IMR-90 (cell line): ENCODE results near the gene INCENP. TPM values are rescaled to one million over a fixed set of nuclear protein-coding genes. Genes with fewer than 3 reads are reported as not detected.

Experiments
- ATAC-seq: fragments of 200-7000 bp; cut with Tn5 transposase; 2 replicates; pipeline ENCODE4 v1.9.1; 2020; ENCODE audit warnings: low read depth, mild to moderate bottlenecking, moderate library complexity
- BruUV-seq: library from RNA; stranded (reverse); fragments of 400-500 nt; replicated peaks from 2 replicates; lab custom pipeline; 2021; lab: Mats Ljungman, UMichigan
- CTCF ChIA-PET: fragments of 300-600 bp; formaldehyde crosslinking; extraction: SDS; loops from one replicate; lab custom pipeline; 2021; ENCODE audit warnings: antibody characterized with exemption; lab: Yijun Ruan, JAX
- POLR2A ChIA-PET: fragments of 300-600 bp; sonication (Branson Sonifier 250); formaldehyde crosslinking; loops from one replicate; lab custom pipeline; 2022; ENCODE audit warnings: antibody characterized with exemption; ENCODE audit not compliant: unreplicated experiment; lab: Charles Lee
- DNase-seq: peaks from one replicate; pipeline ENCODE4 v3.0.0; 2013
- H2AFZ ChIP-seq: replicated peaks from 2 replicates; pipeline ENCODE3; 2013; ENCODE audit warnings: low read length, mild to moderate bottlenecking; ENCODE audit not compliant: poor library complexity
- H2AK5ac ChIP-seq: 2 replicates; pipeline ENCODE4 v1.6.1; 2013; ENCODE audit warnings: low read depth, low read length, inconsistent platforms
- H2AK9ac ChIP-seq: replicated peaks from 2 replicates; pipeline ENCODE3; 2013; ENCODE audit warnings: mild to moderate bottlenecking, low read depth, low read length, moderate library complexity; ENCODE audit not compliant: poor library complexity
- H2BK120ac ChIP-seq: 2 replicates; pipeline ENCODE4 v1.6.1; 2013; ENCODE audit warnings: low read depth, low read length, inconsistent platforms
- H2BK15ac ChIP-seq: 3 replicates; pipeline ENCODE4 v1.6.1; 2013; ENCODE audit warnings: low read depth, low read length, inconsistent platforms
- H2BK20ac ChIP-seq: 2 replicates; pipeline ENCODE4 v1.6.1; 2013; ENCODE audit warnings: low read depth, mild to moderate bottlenecking, inconsistent platforms, low read length, moderate library complexity
- H2BK5ac ChIP-seq: 2 replicates; pipeline ENCODE4 v1.6.1; 2013; ENCODE audit warnings: mild to moderate bottlenecking, low read depth, low read length, inconsistent platforms; ENCODE audit not compliant: poor library complexity, severe bottlenecking
- H3K14ac ChIP-seq: replicated peaks from 2 replicates; pipeline ENCODE4 v1.6.1; 2013; ENCODE audit warnings: low read depth, low read length, inconsistent platforms
- H3K18ac ChIP-seq: 2 replicates; pipeline ENCODE4 v1.6.1; 2013; ENCODE audit warnings: low read depth, low read length, control low read depth
- H3K23ac ChIP-seq: 2 replicates; pipeline ENCODE4 v1.6.1; 2013; ENCODE audit warnings: low read depth, low read length, inconsistent platforms
- H3K27ac ChIP-seq: 2 replicates; pipeline ENCODE4 v1.5.1; 2013; ENCODE audit warnings: mild to moderate bottlenecking, control low read depth, low read length; ENCODE audit not compliant: insufficient read depth
- H3K27me3 ChIP-seq: 2 replicates; pipeline ENCODE4 v1.6.1; 2013; ENCODE audit warnings: low read length; ENCODE audit not compliant: control insufficient read depth, insufficient read depth
- H3K36me3 ChIP-seq: 2 replicates; pipeline ENCODE4 v1.6.1; 2013; ENCODE audit warnings: low read length, mixed read lengths; ENCODE audit not compliant: control insufficient read depth, insufficient read depth
- H3K4ac ChIP-seq: 2 replicates; pipeline ENCODE4 v1.6.1; 2013; ENCODE audit warnings: low read depth, low read length, inconsistent platforms
- H3K4me1 ChIP-seq: 2 replicates; pipeline ENCODE4 v1.6.1; 2013; ENCODE audit warnings: low read length, mixed read lengths; ENCODE audit not compliant: control insufficient read depth, insufficient read depth
- H3K4me2 ChIP-seq: 2 replicates; pipeline ENCODE4 v1.6.1; 2013; ENCODE audit warnings: low read depth, mild to moderate bottlenecking, control low read depth, low read length, moderate library complexity
- H3K4me3 ChIP-seq: 2 replicates; pipeline ENCODE4 v1.5.1; 2013; ENCODE audit warnings: low read depth, mild to moderate bottlenecking, control low read depth, low read length, moderate library complexity; ENCODE audit not compliant: insufficient read depth
- H3K56ac ChIP-seq: 2 replicates; pipeline ENCODE4 v1.6.1; 2013; ENCODE audit warnings: low read length, inconsistent platforms; ENCODE audit not compliant: insufficient read depth; ENCODE audit errors: extremely low read depth
- H3K79me1 ChIP-seq, 2 experiments: 2 replicates each; pipeline ENCODE4 v1.6.1; 2013; ENCODE audit warnings: low read length in 2 of 2, inconsistent platforms in 1 of 2, low read depth in 1 of 2
- H3K9ac ChIP-seq: 2 replicates; pipeline ENCODE4 v1.6.1; 2013; ENCODE audit warnings: low read depth, low read length, control low read depth
- H3K9me1 ChIP-seq: 2 replicates; pipeline ENCODE4 v1.6.1; 2013; ENCODE audit warnings: low read length, inconsistent platforms; ENCODE audit not compliant: insufficient read depth
- H3K9me3 ChIP-seq: 2 replicates; pipeline ENCODE4 v1.6.1; 2013; ENCODE audit warnings: low read length; ENCODE audit not compliant: control insufficient read depth, insufficient read depth
- H4K20me1 ChIP-seq: 2 replicates; pipeline ENCODE4 v1.6.1; 2013; ENCODE audit warnings: low read length, inconsistent platforms; ENCODE audit not compliant: insufficient read depth
- H4K5ac ChIP-seq: 2 replicates; pipeline ENCODE4 v1.6.1; 2013; ENCODE audit warnings: mild to moderate bottlenecking, low read depth, low read length, control low read depth
- H4K8ac ChIP-seq, 2 experiments: 2 replicates each; pipeline ENCODE4 v1.6.1; 2013; ENCODE audit warnings: low read depth in 2 of 2, low read length in 2 of 2, control low read depth in 1 of 2, inconsistent platforms in 1 of 2
- H4K91ac ChIP-seq: 2 replicates; pipeline ENCODE4 v1.6.1; 2013; ENCODE audit warnings: low read depth, low read length, inconsistent platforms; ENCODE audit not compliant: insufficient read depth
- ELK1 ChIP-seq: fragments of 150-350 bp; IDR thresholded peaks from 2 replicates; pipeline ENCODE4 v1.6.1; 2016; ENCODE audit warnings: low read depth, mild to moderate bottlenecking, low read length, moderate library complexity, borderline replicate concordance
- MAFK ChIP-seq: IDR thresholded peaks from 2 replicates; pipeline ENCODE4 v1.6.1; 2012; ENCODE audit warnings: low read depth, low read length, improper control_type of control experiment
- MAZ ChIP-seq: IDR thresholded peaks from 2 replicates; pipeline ENCODE4 v1.6.1; 2012; ENCODE audit warnings: low read depth, mild to moderate bottlenecking, low read length, improper control_type of control experiment, moderate library complexity, borderline replicate concordance
- MXI1 ChIP-seq: IDR thresholded peaks from 2 replicates; pipeline ENCODE4 v1.6.1; 2012; ENCODE audit warnings: low read depth, mild to moderate bottlenecking, low read length, moderate library complexity, borderline replicate concordance
- NFE2L2 ChIP-seq: fragments of 150-350 bp; IDR thresholded peaks from 2 replicates; pipeline ENCODE4 v1.6.1; 2016; ENCODE audit warnings: low read depth, mild to moderate bottlenecking, low read length
- RFX5 ChIP-seq: IDR thresholded peaks from 2 replicates; pipeline ENCODE4 v1.8.0; 2012; ENCODE audit warnings: low read depth, mild to moderate bottlenecking, low read length, moderate library complexity
- SMC3 ChIP-seq: fragments of 150-350 bp; IDR thresholded peaks from 2 replicates; pipeline ENCODE4 v1.6.1; 2016; ENCODE audit warnings: low read depth, mild to moderate bottlenecking, antibody characterized with exemption, low read length, moderate library complexity
- USF2 ChIP-seq: fragments of 150-350 bp; IDR thresholded peaks from 2 replicates; pipeline ENCODE4 v1.6.1; 2017; ENCODE audit warnings: mild to moderate bottlenecking, antibody characterized with exemption, low read length, low read depth
- WGBS, 2 experiments: methylation state at CpG; one replicate each; pipeline versions ENCODE4 v1.1.5 to v1.1.7; 2013; ENCODE audit warnings: missing lambda C conversion rate in 2 of 2; ENCODE audit not compliant: insufficient read length in 1 of 2; ENCODE audit errors: extremely low coverage in 2 of 2; 5-methylcytosine and 5-hydroxymethylcytosine counted together
- dilution Hi-C: fragments of 300-500 bp; cut with HindIII; formaldehyde crosslinking; loops from one replicate; pipeline ENCODE4 v1.14.3; 2018; ENCODE audit warnings: low sequenced_read_pairs; ENCODE audit not compliant: unreplicated experiment
- in situ Hi-C: fragments of 300-500 bp; cut with MboI; formaldehyde crosslinking; loops from 3 replicates; pipeline ENCODE4 v1.14.3; 2019; ENCODE audit warnings: low sequenced_read_pairs, inconsistent platforms, mixed read lengths
- intact Hi-C: fragments of 100-400 bp; cut with micrococcal nuclease; formaldehyde crosslinking; loops from 2 replicates; pipeline ENCODE4 v1.10.0; 2022
- polyA plus RNA-seq, 3 experiments: library from polyadenylated mRNA; depleted of rRNA; stranded (reverse); fragments of >200 nt; gene quantifications; 2 replicates each; pipeline ENCODE4 v1.2.3, GENCODE V29; 2012; ENCODE audit warnings: low replicate concordance in 1 of 3
- total RNA-seq: library from RNA; depleted of rRNA; stranded (reverse); fragments of >200 nt; gene quantifications from 2 replicates; pipeline ENCODE4 v1.2.3, GENCODE V29; 2012

Gene INCENP
- total and polyA plus RNA-seq, 2 of the 4 experiments (the other 2 are of a cell fraction), result 18.6 to 23.8 TPM

- no peak for TF ChIP-seq NFE2L2
- peak; percentile 96 for TF ChIP-seq SMC3
Observed at GRCh38 chr11:62081378-62082291, 42.2 kb upstream of the INCENP start (continued).

GRCh38 chr11:62082292-62082657 is 41.5 kb upstream of the INCENP start:
- Histone ChIP-seq H3K4me1 (peaks cover 2% of the 10 kb centered on the region; the same call in 1 of the 2 replicates), H2BK5ac (no peak overlapping the region), H3K9me1 (no peaks in the 10 kb centered on the region), H2BK15ac (no peak overlapping the region), H2BK20ac (no peak overlapping the region), H2BK120ac (no peak overlapping the region), H4K20me1 (no peaks in the 10 kb centered on the region), H4K91ac (no peak overlapping the region), H3K9ac (no peak overlapping the region), H3K4me2 (no peak overlapping the region), H3K4me3 (no peak overlapping the region), H4K8ac (no peak overlapping the region), H3K18ac (no peak overlapping the region), H2AK9ac (no peak overlapping the region), H3K14ac (no peak overlapping the region), H2AFZ (no peak overlapping the region), H3K56ac (no peak overlapping the region), H3K4ac (no peak overlapping the region), H3K23ac (no peak overlapping the region), H2AK5ac (no peak overlapping the region), H4K5ac (no peak overlapping the region), H3K9me3 (no peaks in the 10 kb centered on the region), H3K36me3 (no peaks in the 10 kb centered on the region), H3K27ac (no peak overlapping the region), H3K27me3 (no peaks in the 10 kb centered on the region), H3K79me1 (no peaks in the 10 kb centered on the region)
- no peak for TF ChIP-seq MAFK
- no peak for TF ChIP-seq MXI1
- no peak for TF ChIP-seq ELK1
- TF ChIP-seq USF2, result no peak
- no peak for TF ChIP-seq MAZ
- TF ChIP-seq RFX5, result no peak
- no CpG with 5 or more reads among the region's 7 CpGs for WGBS, 2 experiments
- ATAC-seq, result no peak
- ChIA-PET CTCF (interaction anchor here (0.5 to 2.5 kb wide), 42 partner anchors 8 to 373 kb away, joined by 3 to 39 read pairs (median 6); partner anchors contain the start of genes BEST1, FADS2 and FTH1), POLR2A (interaction anchor here (0.6 to 2.4 kb wide), 6 partner anchors 110 to 133 kb away, joined by 3 to 17 read pairs (median 4); partner anchors contain the start of gene FTH1)
- in situ Hi-C loops (no loop called here), dilution Hi-C loops (no loop called here), intact Hi-C loops (loop anchor here (1.0 to 2.0 kb wide), 6 partner anchors 115 to 285 kb away; partner anchors contain the start of gene FTH1)
- no TSS peak for BruUV-seq
- DNase-seq, result no peak
